Measurements from ENCODE around the gene CLEC2A. TPM values are rescaled to one million over a fixed set of nuclear protein-coding genes. Genes with fewer than 3 reads are reported as not detected.

The CLEC2A gene
- total and polyA plus RNA-seq, 2 donors from 2014 or later, result not detected

DNA sequence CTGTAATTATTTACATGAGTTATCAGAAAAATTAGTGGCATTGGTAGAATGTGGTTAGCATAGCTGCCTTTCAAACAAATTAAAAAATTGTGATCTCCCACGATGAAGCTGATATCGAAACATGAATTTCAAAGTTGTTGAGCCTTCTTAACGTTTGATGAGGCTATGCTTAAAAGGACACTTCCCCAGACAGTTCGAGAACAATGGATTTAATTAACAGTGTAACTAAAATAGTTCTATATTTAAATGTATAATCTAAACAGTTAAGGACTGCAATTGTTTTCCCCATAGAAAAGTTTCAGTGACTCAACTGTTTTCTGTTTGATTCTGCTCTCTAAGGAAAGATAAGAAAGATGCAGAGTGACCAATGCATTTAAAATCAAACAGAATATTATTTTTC is 64.6 kb downstream of the CLEC2A start:
- intact Hi-C loops (cut with DNase I), result no loop called here
- Histone ChIP-seq H3K27me3 (ENCODE audit: control insufficient read depth, insufficient read depth, low read length) (no peaks in the 10 kb centered on the region), H3K4me1 (ENCODE audit: control insufficient read depth in 2 of 3, insufficient read depth in 2 of 3, low read depth in 1 of 3, low read length in 3 of 3) (no peaks in the 10 kb centered on the region), H3K4me3 (ENCODE audit: low read length in 3 of 3) (peak overlapping the region in 2 of 3 donors; percentile 28 to 47), H3K27ac (ENCODE audit: low read depth in 2 of 2, low read length in 2 of 2) (no peak overlapping the region), H3K9me3 (ENCODE audit: control insufficient read depth in 2 of 3, insufficient read depth in 1 of 3, low read length in 3 of 3) (no peaks in the 10 kb centered on the region), H3K36me3 (ENCODE audit: control insufficient read depth in 2 of 3, insufficient read depth in 3 of 3, low read length in 3 of 3) (no peaks in the 10 kb centered on the region), H3K9ac (ENCODE audit: low read length in 3 of 3) (peak overlapping the region in 1 of 3 donors; percentile 17)
- FAIRE-seq, result no peak
- TF ChIP-seq, protein P1, sequence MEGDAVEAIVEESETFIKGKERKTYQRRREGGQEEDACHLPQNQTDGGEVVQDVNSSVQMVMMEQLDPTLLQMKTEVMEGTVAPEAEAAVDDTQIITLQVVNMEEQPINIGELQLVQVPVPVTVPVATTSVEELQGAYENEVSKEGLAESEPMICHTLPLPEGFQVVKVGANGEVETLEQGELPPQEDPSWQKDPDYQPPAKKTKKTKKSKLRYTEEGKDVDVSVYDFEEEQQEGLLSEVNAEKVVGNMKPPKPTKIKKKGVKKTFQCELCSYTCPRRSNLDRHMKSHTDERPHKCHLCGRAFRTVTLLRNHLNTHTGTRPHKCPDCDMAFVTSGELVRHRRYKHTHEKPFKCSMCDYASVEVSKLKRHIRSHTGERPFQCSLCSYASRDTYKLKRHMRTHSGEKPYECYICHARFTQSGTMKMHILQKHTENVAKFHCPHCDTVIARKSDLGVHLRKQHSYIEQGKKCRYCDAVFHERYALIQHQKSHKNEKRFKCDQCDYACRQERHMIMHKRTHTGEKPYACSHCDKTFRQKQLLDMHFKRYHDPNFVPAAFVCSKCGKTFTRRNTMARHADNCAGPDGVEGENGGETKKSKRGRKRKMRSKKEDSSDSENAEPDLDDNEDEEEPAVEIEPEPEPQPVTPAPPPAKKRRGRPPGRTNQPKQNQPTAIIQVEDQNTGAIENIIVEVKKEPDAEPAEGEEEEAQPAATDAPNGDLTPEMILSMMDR (IDR thresholded peaks at IDR 0.05; ENCODE audit: borderline replicate concordance, extremely low read depth, insufficient read depth), result no peak
- DNase-seq, result no peak

DNA sequence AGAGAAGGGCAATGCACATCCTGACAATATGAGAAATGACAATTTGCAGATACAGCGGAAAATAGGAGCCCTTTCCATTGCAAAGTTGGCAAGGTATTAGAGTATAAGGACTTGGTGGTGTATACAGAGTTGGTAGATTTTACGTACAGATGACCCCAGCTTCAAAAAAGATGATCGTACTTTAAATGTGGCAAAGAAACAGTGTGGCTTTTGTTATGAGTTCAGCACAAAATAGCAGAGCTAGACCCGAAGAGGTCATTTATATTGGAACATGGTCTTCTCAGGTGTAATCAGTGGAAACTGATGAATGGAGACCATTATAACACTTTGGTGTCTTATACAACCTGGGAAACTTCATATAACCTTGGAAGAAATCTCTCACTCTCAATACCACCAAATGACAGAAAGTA is 65.3 kb downstream of the CLEC2A start:
- Histone ChIP-seq H3K36me3 (ENCODE audit: control insufficient read depth in 2 of 3, insufficient read depth in 3 of 3, low read length in 3 of 3) (no peaks in the 10 kb centered on the region), H3K27ac (ENCODE audit: low read depth in 2 of 2, low read length in 2 of 2) (no peak overlapping the region), H3K9ac (ENCODE audit: low read length in 3 of 3) (peak overlapping the region in 1 of 3 donors; percentile 37), H3K27me3 (ENCODE audit: control insufficient read depth, insufficient read depth, low read length) (no peaks in the 10 kb centered on the region), H3K9me3 (ENCODE audit: control insufficient read depth in 2 of 3, insufficient read depth in 1 of 3, low read length in 3 of 3) (no peaks in the 10 kb centered on the region), H3K4me3 (ENCODE audit: low read length in 3 of 3) (peak overlapping the region in 2 of 3 donors; percentile 38 to 47), H3K4me1 (ENCODE audit: control insufficient read depth in 2 of 3, insufficient read depth in 2 of 3, low read depth in 1 of 3, low read length in 3 of 3) (no peaks in the 10 kb centered on the region)
- intact Hi-C loops (cut with DNase I), result no loop called here
- FAIRE-seq (no peak), DNase-seq (no peak)
- TF ChIP-seq, protein P1 (IDR thresholded peaks at IDR 0.05; ENCODE audit: borderline replicate concordance, extremely low read depth, insufficient read depth), result no peak

DNA sequence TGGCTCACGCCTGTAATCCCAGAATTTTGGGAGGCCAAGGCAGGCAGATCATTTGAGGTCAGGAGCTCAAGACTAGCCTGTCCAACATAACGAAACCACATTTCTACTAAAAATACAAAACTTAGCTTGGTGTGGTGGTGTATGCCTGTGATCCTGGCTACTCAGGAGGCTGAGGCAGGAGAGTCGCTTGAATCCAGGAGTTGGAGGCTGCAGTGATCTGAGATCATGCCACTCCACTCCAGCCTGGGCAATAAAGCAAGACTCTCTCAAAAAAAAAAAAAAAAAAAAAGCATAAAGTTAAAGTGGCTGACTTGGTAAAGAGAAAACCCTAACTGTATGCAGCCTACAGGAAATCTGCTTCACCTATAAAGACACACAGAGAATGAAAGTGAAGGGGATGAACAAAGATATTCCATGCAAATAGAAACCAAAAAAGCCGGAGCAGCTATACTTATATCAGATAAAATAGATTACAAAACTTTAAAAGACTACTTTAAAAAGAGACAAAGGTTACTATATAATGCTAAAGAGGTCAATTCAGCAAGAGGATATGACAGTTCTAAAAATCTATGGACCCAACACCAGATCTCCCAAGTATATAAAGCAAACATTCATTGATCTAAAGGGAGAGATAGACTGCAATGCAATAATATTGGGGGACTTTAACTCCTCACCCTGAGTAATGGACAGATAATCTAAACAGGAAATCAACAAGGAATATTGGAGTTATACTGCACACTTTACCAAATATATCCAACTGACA is 67.1 kb downstream of the CLEC2A start:
- H3K27ac ChIP-seq (ENCODE audit: low read depth in 2 of 2, low read length in 2 of 2), result no peak overlapping the region
- intact Hi-C loops (cut with DNase I), result no loop called here

More for the DNA sequence above, 67.1 kb downstream of the CLEC2A start:
- TF ChIP-seq, protein P1 (IDR thresholded peaks at IDR 0.05; ENCODE audit: borderline replicate concordance, extremely low read depth, insufficient read depth), result no peak
- peak overlapping the region in 2 of 3 donors; percentile 21 to 30 for H3K4me3 ChIP-seq (ENCODE audit: low read length in 3 of 3)
- no peak for FAIRE-seq
- H3K27me3 ChIP-seq (ENCODE audit: control insufficient read depth, insufficient read depth, low read length), result no peaks in the 10 kb centered on the region
- H3K9ac ChIP-seq (ENCODE audit: low read length in 3 of 3), result no peak overlapping the region
- H3K4me1 ChIP-seq (ENCODE audit: control insufficient read depth in 2 of 3, insufficient read depth in 2 of 3, low read depth in 1 of 3, low read length in 3 of 3), result no peaks in the 10 kb centered on the region
- H3K9me3 ChIP-seq (ENCODE audit: control insufficient read depth in 2 of 3, insufficient read depth in 1 of 3, low read length in 3 of 3), result no peaks in the 10 kb centered on the region
- no peaks in the 10 kb centered on the region for H3K36me3 ChIP-seq (ENCODE audit: control insufficient read depth in 2 of 3, insufficient read depth in 3 of 3, low read length in 3 of 3)
- DNase-seq, result no peak

Other genes starting within 250 kb of the CLEC2A start
- 2.1 TPM for gene CLECL1, start 199.3 kb downstream of the CLEC2A start, total RNA-seq
- gene CLECL1, start 199.3 kb downstream of the CLEC2A start, polyA plus RNA-seq (ENCODE audit: insufficient read depth, low read depth, low replicate concordance), result not detected
- gene CD69, start 171.5 kb downstream of the CLEC2A start, total RNA-seq, result 25.0 TPM
- gene CD69, start 171.5 kb downstream of the CLEC2A start, polyA plus RNA-seq (ENCODE audit: insufficient read depth, low read depth, low replicate concordance), result 2.2 TPM
- gene KLRF1, start 104.9 kb downstream of the CLEC2A start, total RNA-seq, result 2.0 TPM
- 2.0 TPM for gene KLRF1, start 104.9 kb downstream of the CLEC2A start, polyA plus RNA-seq (ENCODE audit: insufficient read depth, low read depth, low replicate concordance)
- gene CLEC2B, start 63.0 kb downstream of the CLEC2A start, total RNA-seq, result 11.8 TPM
- gene CLEC2B, start 63.0 kb downstream of the CLEC2A start, polyA plus RNA-seq (ENCODE audit: insufficient read depth, low read depth, low replicate concordance), result 7.0 TPM
- gene KLRF2, start 50.9 kb downstream of the CLEC2A start, total RNA-seq, result not detected
- gene KLRF2, start 50.9 kb downstream of the CLEC2A start, polyA plus RNA-seq (ENCODE audit: insufficient read depth, low read depth, low replicate concordance), result not detected
- gene CLEC12A, start 39.0 kb upstream of the CLEC2A start, total RNA-seq, result 4.8 TPM
- 1.3 TPM for gene CLEC12A, start 39.0 kb upstream of the CLEC2A start, polyA plus RNA-seq (ENCODE audit: insufficient read depth, low read depth, low replicate concordance)
- not detected for gene CLEC1B, start 66.8 kb upstream of the CLEC2A start, total RNA-seq
- gene CLEC1B, start 66.8 kb upstream of the CLEC2A start, polyA plus RNA-seq (ENCODE audit: insufficient read depth, low read depth, low replicate concordance), result not detected
- not detected for gene CLEC12B, start 78.3 kb upstream of the CLEC2A start, total RNA-seq
- not detected for gene CLEC12B, start 78.3 kb upstream of the CLEC2A start, polyA plus RNA-seq (ENCODE audit: insufficient read depth, low read depth, low replicate concordance)
- gene CLEC9A, start 98.3 kb upstream of the CLEC2A start, total RNA-seq, result 0.57 TPM
- gene CLEC9A, start 98.3 kb upstream of the CLEC2A start, polyA plus RNA-seq (ENCODE audit: insufficient read depth, low read depth, low replicate concordance), result not detected
- 6.3 TPM for gene CLEC1A, start 166.6 kb upstream of the CLEC2A start, total RNA-seq
- 5.3 TPM for gene CLEC1A, start 166.6 kb upstream of the CLEC2A start, polyA plus RNA-seq (ENCODE audit: insufficient read depth, low read depth, low replicate concordance)
- gene CLEC7A, start 197.8 kb upstream of the CLEC2A start, total RNA-seq, result 20.0 TPM
- gene CLEC7A, start 197.8 kb upstream of the CLEC2A start, polyA plus RNA-seq (ENCODE audit: insufficient read depth, low read depth, low replicate concordance), result 0.43 TPM
- 6.7 TPM for gene OLR1, start 239.8 kb upstream of the CLEC2A start, total RNA-seq
- 11.5 TPM for gene OLR1, start 239.8 kb upstream of the CLEC2A start, polyA plus RNA-seq (ENCODE audit: insufficient read depth, low read depth, low replicate concordance)
- gene TMEM52B, start 246.7 kb upstream of the CLEC2A start, total RNA-seq, result 25.7 TPM
- gene TMEM52B, start 246.7 kb upstream of the CLEC2A start, polyA plus RNA-seq (ENCODE audit: insufficient read depth, low read depth, low replicate concordance), result 292 TPM

All from kidney (tissue), 14 donors.